Islet precursor cell (in vitro differentiated cells): ENCODE measurements around the gene TRAPPC2L.
"Not testable (repeated sequence)": the region's sequence is repeated elsewhere in the genome, so short reads cannot be mapped to it uniquely, and the experiment has no call there.

Experiments used
- DNase-seq: peaks from one replicate; pipeline ENCODE4 v3.0.0-alpha.2; 2018

The TRAPPC2L gene

DNA sequence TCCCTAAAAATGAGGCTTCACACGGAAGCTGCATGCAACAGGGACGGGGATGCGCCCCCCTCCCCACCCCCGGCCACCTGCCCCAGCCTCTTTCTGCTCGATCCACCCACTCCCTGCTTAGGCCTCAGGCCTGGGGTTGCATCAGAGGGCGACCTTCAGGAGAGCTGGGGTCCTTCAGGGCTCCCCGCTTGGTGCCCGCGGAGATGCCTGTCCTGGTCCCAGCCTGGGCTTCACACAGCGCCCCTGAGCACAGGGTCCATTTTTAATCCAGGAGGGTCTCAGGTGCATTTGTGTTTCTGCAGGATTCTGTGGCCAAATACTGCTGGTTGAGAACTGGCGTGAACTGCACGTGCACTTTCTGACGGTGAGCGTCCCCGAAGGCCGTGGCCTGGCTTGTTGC is 37.8 kb upstream of the TRAPPC2L start:
- no peak for DNase-seq

- no peak for DNase-seq
Observed at GRCh38 chr16:88820385-88821025, 36.4 kb upstream of the TRAPPC2L start.

DNA sequence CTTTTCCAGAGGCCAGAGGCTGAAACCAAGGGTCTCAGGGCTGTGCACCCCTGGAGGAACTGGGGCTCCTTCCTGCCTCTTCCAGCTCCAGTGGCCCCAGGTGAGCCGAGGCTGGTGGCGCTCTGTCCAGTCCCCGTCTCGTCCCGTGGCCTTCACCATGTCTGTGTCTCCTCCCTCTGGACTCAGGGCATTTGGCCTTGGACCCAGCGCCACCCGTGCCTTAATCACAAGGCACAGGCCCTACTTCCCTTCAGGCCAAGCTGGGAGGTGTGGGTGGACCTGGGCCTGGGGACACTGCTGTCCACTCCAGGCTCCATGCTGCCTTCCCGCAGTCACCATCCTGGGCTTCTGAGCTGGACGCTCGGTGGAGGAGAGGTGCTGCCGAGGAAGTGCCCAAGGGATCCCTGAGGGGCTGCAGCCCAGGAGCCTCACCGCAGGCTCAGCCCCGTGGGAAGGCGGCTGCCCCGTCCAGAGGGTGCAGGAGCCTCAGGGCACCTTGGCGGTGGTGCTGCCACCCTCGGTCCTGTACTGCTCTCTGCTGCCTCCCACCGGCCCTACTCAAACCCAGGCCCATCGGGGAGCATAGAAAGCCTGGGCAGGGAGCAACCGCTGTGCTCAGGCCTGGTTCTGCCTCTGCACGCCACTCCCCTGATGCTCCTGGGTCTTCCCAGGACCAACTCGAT is 35.6 kb upstream of the TRAPPC2L start:
- DNase-seq, result no peak

DNA sequence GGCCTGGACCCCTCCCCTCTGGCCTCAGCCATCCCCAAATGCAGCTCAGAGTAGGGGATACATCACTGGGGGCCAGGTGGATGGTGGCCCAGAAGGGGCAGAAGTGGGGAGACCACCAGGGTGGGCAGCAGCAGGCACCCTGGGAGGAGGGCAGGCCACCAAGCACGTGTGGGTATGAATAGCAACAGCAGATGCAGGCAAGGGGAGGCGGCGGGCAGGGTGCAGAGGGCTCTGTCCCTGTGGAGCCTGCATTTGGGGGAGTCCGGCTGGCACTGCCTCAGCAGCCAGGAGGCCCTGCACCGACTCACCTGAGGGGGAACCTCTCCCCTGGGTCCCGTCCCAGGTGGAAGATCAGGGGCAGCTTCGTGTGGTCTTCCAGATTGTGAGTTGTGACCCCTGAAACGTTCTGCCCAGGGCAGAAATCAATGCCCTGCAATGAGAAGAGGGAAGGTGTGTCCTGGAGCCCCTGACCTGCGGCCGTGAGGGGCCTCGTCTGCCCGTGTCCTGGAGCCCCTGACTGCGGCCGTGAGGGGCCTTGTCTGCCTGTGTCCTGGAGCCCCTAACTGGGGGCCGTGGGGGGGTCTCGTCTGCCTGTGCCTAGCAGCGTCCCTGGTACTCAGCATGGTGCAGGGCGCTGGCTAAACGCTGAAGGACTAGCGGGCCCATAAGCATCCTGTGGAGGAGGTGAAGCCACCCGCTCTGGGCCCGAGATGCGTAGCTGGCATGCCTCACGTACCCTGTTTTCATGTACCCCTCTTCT is 34.5 kb upstream of the TRAPPC2L start:
- DNase-seq, result no peak

- DNase-seq, result not testable (repeated sequence)
Observed at GRCh38 chr16:88823646-88824045, 33.3 kb upstream of the TRAPPC2L start.

DNA sequence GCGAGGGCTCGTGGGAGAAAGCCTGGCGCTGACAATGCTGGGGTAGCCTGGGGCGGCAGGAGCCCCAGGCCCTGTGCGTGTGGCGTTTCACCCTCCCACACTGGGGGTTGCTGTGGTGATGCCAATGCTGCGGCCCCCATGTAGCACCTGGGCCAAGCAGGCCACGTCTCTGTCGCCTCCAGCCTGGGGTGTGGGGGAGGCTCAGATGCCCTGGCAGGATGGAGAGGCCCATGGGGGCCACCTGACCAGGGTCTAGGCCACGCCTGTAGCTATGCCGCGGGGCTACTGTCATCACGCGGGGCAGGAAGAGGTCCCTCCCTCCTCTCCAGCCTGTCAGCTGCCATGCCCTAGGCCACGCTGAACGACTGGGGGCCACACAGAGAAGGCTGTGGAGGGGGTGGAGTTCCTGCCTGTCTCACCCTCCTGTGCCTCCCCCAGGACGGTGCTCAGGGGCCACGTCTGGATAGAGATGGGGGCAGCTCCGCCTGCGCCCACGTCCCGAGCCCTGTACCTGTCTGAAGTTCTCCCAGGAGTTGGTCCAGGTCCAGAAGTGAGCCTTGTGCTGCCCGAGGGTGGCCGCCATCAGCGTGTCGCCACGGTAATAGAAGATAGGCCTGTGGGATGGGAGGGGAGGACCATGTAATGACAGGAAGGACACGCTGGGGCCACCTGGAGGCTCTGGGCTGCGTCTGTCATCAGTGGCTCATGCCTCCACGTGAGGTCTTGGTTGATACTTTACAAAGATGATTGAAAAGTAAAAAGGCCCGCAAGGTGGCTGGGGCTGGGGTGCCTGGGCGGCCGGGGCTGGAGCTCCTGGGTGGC is 32.5 kb upstream of the TRAPPC2L start:
- no peak for DNase-seq

DNA sequence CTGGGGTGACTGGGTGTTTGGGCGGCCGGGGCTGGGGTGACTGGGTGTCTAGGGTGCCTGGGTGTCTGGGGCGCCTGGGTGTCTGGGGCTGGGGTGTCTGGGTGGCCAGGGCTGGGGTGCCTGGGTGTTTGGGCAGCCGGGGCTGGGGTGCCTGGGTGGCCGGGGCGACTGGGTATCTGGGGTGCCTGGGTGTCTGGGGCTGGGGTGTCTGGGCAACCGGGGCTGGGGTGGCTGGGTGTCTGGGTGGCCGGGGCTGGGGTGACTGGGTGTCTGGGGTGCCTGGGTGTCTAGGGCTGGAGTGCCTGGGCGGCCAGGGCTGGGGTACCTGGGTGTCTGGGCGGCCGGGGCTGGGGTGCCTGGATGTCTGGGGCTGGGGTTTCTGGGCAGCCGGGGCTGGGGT is 31.8 kb upstream of the TRAPPC2L start:
- DNase-seq, result no peak

DNA sequence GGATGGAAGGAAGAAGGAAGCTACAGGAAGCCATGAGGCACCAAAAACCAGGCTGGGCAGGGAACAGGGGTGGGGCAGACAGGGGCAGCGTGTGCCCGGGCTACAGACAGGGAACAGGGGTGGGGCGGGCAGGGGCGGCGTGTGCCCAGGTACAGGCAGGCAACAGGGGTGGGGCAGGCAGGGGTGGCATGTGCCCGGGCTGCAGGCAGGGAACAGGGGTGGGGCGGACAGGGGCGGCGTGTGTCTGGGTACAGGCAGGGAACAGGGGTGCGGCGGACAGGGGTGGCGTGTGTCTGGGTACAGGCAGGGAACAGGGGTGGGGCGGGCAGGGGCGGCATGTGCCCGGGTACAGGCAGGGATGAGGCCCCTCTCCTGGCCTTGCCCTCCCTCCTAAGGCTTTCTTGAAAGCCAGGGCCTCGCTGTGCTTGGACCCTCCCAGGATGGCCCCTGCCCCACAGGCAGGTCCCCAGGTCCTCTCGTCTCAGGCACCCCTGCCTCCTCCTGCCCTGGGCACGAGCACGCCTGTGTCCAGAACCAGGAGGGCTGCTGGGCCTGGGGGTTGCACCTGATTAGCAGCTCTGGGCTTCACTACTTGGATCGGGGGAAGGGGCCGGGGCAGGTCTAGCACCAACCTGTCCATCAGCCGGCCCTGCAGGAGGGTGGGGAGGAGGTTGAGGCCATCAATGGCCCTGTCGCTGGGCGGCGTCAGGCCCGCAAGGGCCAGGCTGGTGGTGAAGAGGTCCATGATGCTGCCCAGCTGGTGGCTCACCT is 30.7 kb upstream of the TRAPPC2L start:
- no peak for DNase-seq

DNA sequence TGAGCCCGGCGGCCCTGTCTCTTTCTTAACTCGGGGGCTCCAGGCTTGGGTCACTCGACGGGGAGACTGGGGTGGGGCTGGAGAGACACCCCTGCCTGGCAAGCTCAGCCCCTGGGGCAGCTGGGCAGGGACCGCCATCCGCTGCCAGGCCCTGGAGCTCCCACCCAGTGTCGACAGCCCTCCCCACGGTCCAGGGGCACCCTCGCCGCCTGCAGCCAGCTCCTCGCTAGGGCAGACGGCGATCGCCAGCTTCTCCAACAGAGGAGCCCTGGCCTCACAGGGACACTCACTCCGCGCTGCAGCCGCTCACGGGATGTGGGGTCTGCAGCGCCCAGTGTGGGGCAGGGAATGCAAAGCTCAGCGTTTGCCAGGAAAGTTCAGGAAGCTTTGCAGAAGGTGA is 29.2 kb upstream of the TRAPPC2L start:
- no peak for DNase-seq

DNA sequence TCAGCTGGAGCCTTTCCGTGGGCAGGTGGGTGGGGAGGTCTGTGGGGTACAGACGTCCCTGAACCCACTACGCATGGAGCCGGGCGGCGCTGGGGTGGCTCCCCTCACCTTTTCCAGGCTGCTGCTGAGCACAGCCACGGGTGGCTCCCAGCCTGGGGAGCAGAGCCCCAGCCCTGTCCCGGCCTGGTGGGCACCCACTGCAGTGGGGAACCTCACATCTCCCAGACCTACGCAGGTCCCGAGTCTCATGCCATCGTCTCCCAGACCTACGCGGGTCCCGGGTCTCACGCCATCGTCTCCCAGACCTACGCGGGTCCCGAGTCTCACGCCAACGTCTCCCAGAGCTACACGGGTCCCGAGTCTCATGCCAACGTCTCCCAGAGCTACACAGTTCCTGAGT is 28.2 kb upstream of the TRAPPC2L start:
- no peak for DNase-seq

GRCh38 chr16:88830258-88830657 is 26.7 kb upstream of the TRAPPC2L start:
- DNase-seq, result no peak

- DNase-seq, result no peak
Observed at GRCh38 chr16:88830783-88831182, 26.1 kb upstream of the TRAPPC2L start.

- DNase-seq, result no peak
Observed at GRCh38 chr16:88831838-88832237, 25.1 kb upstream of the TRAPPC2L start.

GRCh38 chr16:88833086-88833485 is 23.8 kb upstream of the TRAPPC2L start:
- DNase-seq, result no peak

DNA sequence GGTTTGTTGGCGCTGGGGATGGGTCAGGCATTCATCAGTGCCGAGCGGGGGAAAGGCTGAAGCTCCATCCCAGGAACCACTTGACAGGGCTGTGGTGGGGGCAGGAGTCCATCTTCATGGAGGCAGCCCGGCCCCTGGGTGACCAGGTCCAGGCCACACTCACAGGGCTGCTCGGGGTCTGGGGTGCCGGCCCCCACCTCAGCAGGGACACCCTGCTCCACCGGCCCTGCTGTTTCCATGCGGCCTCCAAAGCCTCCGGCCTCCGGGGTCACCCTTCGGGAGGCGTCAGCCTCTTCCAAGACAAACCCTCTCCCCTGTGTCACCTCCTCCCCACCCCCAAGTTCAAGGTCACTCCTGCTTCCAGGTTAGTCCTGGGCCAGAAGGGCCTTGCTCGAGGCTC is 22.3 kb upstream of the TRAPPC2L start:
- no peak for DNase-seq

GRCh38 chr16:88835383-88835782 is 21.5 kb upstream of the TRAPPC2L start:
- DNase-seq, result no peak

- no peak for DNase-seq
Observed at GRCh38 chr16:88835818-88836217, 21.1 kb upstream of the TRAPPC2L start.

DNA sequence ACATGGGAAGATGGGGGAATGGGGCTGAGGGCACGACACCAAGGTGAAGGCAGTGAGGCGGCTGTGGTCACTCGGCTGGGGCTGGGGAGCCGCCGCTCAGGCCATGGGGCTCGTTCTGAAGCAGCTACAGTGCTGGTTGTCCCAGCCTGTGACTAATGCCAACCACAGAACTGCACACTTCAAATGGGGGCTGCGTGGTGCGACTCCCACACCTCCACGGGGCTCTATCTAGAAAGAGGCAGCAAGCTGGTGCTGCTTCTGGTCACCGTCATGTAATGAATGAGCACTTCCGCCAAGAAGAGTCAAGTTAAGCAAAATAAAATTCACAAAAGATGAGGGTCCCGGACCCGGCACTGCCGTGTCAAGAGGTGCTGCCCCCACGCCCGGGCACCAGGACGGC is 20.1 kb upstream of the TRAPPC2L start:
- DNase-seq, result no peak

DNA sequence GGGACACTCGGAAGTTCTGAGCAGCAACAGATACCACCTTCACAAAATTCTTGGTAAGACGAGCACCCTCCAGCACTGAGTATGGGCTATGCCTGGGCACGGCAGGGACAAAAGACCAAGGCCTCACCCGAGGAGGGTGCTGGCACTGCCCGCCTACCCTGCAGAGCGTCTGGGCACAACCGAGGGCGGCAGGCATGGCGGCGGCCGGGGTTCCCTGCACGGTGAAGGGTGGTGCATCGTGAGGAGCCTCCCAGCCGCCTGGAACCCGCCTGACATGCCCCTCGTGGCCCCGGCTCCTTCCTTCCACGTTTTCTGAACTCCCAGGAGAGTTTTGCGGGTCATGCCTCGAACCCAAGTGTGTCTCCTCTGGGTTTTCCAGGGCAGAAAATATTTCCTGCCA is 19.1 kb upstream of the TRAPPC2L start:
- DNase-seq, result no peak

DNA sequence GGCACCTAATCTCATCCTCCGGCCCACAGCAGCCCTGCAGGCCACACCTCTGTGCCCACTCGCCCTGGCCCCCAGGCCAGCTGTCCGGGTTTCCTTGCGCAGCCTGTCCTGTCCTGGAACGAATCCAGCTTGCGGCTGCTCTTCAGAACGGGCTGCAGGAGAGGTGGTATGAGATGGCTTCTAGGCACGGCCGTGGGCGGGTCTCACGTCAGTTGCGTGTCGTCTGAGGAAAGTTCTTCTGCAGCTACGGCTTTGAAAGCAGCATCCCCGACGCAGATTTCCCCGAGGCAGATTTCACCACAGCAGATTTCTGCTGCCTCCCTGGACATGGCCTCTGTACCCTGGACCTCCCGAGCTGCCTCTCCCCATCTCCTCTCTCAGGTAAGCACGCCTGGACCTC is 18.4 kb upstream of the TRAPPC2L start:
- no peak for DNase-seq

GRCh38 chr16:88839026-88839529 is 17.8 kb upstream of the TRAPPC2L start:
- no peak for DNase-seq
